Coronary artery (tissue), 2 donors: ENCODE data around the gene TARDBP.
A peak's percentile ranks its signal among the peaks of the same experiment; 100 is the strongest.

Experiments
- DNase-seq: peaks from one replicate; pipeline ENCODE4 v3.0.0-alpha.2; 2017; ENCODE audit warnings: low spot score
- H3K27ac ChIP-seq, 2 donors: fragments of 200-600 bp; sonication (generic); one replicate each; pipeline ENCODE4 v1.5.1; 2016 to 2019
- H3K4me3 ChIP-seq: fragments of 200-600 bp; sonication (generic); 2 replicates; pipeline ENCODE4 v1.5.1; 2016; ENCODE audit warnings: mild to moderate bottlenecking, moderate library complexity
- CTCF ChIP-seq: fragments of 200-600 bp; sonication (generic); IDR thresholded peaks from one replicate; pipeline ENCODE4 v1.5.1; 2019; ENCODE audit warnings: antibody characterized with exemption

Gene TARDBP

GRCh38 chr1:10973552-10973951, 38.9 kb upstream of the TARDBP start:
- DNase-seq: no peak
- H3K4me3 ChIP-seq: no peak overlapping the region
- no peak for TF ChIP-seq CTCF
- H3K27ac ChIP-seq: no peak overlapping the region

DNA sequence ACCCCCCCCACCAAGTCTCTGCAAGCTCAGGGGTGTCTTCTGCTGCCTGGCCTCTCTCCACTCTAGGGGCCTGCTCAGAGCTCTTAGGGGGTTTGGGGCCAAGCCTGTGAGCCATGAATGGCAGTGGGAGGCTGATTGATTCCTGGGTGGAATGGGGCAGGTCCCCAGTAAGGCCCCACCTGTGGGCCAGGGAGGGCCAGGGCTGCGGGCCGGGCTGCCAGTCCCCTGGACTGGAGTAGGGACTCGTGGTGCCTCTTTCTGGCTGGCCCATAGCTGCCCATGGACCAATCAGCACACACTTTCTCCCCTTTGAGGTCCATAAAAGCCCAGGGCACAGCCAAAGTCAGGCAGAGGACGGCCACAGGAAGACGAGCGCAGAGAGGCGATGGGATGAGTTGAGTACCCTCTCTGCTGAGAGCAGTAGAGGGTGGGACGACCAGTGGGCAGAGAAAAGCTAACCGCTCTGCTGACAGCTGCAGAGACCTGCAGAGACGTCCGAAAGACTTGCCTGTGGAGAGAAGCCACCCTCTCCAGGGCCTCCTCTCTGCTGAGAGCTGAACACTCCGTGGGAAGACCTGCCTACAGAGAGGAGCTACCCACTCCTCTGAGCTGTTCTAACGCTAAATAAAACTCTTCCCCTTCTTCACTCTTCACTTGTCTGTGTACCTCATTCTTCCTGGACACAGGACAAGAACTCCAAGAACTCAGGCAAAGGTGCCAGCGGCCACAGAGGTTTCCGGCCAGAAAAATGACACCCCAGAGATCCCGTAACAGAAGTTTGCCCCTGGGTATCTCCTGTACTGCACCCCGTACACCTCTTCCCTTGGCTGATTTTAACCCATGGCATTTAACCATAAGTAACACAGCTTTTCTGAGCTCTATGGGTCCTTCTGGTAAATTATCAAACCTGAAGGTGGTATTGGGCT, 38.2 kb upstream of the TARDBP start:
- no peak for DNase-seq
- H3K4me3 ChIP-seq: no peak overlapping the region
- no peak overlapping the region for H3K27ac ChIP-seq
- no peak for TF ChIP-seq CTCF

DNA sequence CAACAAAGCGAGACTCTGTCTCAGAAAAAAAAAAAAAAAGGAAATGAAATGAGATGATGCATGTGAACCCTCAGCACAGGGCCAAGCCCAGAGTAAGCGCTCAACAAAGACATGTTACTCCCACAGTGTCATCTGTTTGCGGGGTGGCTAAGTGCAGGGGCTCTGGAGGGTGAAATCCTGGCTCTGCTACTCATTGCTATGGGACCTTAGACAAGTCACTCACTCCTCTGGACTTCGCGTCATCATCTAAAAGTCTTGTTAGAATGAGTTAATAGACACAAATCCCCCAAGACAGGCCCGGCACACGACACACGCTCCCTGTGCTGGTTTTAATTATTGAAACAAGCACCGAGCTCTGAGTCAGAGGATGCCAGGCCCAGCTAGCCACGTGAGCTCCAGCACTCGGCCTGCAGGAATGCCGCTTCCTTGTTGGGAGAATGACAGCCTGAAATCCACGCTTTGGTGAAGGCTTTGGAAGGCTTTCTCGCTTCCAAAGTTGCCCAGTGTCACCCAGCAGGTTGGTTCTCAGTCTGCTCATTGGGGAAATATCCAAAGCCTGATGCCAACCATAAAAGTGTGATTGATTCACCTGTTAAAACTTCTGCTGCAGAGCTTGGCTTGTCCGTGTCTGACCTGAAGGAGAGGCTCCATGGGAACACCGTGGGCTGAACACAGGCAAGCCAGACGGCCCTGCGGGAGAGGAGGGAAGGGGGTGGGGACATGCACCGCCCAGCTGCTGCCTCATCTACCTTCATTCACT, 36.7 kb upstream of the TARDBP start:
- Histone ChIP-seq H3K27ac (no peak overlapping the region), H3K4me3 (no peak overlapping the region)
- TF ChIP-seq CTCF: no peak
- DNase-seq: no peak

DNA sequence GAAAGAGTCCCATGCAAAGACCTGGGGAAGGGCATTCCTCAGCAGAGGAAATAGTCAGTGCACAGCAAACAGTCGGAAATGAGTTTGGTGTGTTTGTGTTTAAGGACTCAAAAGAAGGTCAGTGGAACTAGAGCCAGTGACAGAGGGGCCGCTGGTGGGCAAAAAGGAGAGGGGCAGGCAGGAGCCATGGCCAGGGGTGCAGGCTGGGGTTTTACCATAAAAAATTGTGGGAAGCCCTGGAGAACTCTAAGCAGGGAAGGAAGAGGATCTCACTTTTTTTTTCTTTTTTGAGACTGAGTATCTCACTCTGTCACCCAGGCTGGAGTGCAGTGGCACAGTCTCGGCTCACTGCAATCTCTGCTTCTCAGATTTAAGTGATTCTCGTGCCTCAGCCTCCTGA, 33.7 kb upstream of the TARDBP start:
- TF ChIP-seq CTCF: no peak
- Histone ChIP-seq H3K27ac (no peak overlapping the region), H3K4me3 (no peak overlapping the region)
- no peak for DNase-seq

- DNase-seq: no peak
- TF ChIP-seq CTCF: no peak
- no peak overlapping the region for H3K4me3 ChIP-seq
- peak overlapping the region in 1 of 2 donors; percentile 84 for H3K27ac ChIP-seq
These were observed 33.0 kb upstream of the TARDBP start for GRCh38 chr1:10979483-10979920.

DNA sequence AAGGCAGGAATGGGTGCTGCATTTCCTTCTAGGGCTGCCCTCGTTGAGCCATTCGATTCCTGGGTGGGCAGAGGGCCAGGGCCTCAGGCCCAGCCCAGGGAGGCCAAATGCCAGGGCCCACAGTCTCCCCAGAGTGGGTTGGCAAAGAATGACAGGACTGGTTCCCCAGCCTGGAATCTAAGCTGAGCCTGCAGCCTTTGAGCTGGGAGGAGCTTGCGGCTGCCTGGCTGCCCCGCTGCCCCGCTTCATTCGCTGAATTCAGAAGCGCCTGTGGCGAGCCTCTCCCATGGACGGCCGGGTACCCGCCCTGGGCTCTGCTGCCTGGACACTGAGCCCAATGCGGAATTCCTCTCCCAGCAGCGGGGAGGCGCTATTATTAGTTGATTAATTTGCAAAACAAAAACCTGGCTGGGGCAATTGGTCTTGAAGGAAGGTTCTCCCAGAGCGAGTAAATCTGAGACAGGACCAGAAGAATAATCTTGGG, 32.3 kb upstream of the TARDBP start:
- Histone ChIP-seq H3K4me3 (peak overlapping the region; percentile 65), H3K27ac (peak overlapping the region in 1 of 2 donors; percentile 84)
- peak; percentile 89 for DNase-seq
- TF ChIP-seq CTCF: no peak
